Endothelial cell of umbilical vein (primary cell): ENCODE measurements around the gene AP4B1. TPM values are rescaled to one million over a fixed set of nuclear protein-coding genes. Genes with fewer than 3 reads are reported as not detected.

Source experiments
- BruUV-seq: library from RNA; stranded (reverse); fragments of 400-500 nt; replicated peaks from 2 replicates; lab custom pipeline; 2021; lab: Mats Ljungman, UMichigan
- CTCF ChIA-PET: fragments of 300-600, 350-600 bp; sonication (Branson Sonifier 250); formaldehyde crosslinking; loops from one replicate; lab custom pipeline; 2021; ENCODE audit warnings: antibody characterized with exemption, inconsistent platforms; lab: Charles Lee
- POLR2A ChIA-PET: fragments of 300-600, 350-600 bp; sonication (Branson Sonifier 250); formaldehyde crosslinking; loops from one replicate; lab custom pipeline; 2021; ENCODE audit warnings: antibody characterized with exemption, inconsistent platforms; lab: Charles Lee
- DNase-seq: peaks from one replicate; pipeline ENCODE4 v3.0.0-alpha.2; 2011; ENCODE audit warnings: low read depth, low spot score
- FAIRE-seq: peaks from 2 replicates; lab custom pipeline; 2011; peaks lifted over from hg19 to GRCh38; lab: Jason Lieb, UNC
- H2AFZ ChIP-seq: 2 replicates; pipeline ENCODE4 v1.6.0; 2012; ENCODE audit warnings: low read depth, low read length, control low read depth, inconsistent platforms
- H3K27ac ChIP-seq: 2 replicates; pipeline ENCODE4 v1.5.1; 2011; ENCODE audit warnings: low read depth, mild to moderate bottlenecking, control low read depth, low read length, moderate library complexity; ENCODE audit not compliant: insufficient read depth
- H3K27me3 ChIP-seq, 2 experiments: 2 replicates each; pipeline versions ENCODE4 v1.6.0 to v1.6.1; 2011; ENCODE audit warnings: low read length in 2 of 2, mixed read lengths in 1 of 2; ENCODE audit not compliant: control insufficient read depth in 2 of 2, insufficient read depth in 2 of 2
- H3K36me3 ChIP-seq, 2 experiments: 2 replicates in 1 of 2; 3 replicates in 1 of 2; pipeline ENCODE4 v1.5.1; 2011; ENCODE audit warnings: low read length in 2 of 2, mild to moderate bottlenecking in 1 of 2, moderate library complexity in 1 of 2; ENCODE audit not compliant: control insufficient read depth in 2 of 2, insufficient read depth in 2 of 2; ENCODE audit errors: extremely low read depth in 1 of 2
- H3K4me1 ChIP-seq: 3 replicates; pipeline ENCODE4 v1.5.1; 2011; ENCODE audit warnings: mild to moderate bottlenecking, low read length; ENCODE audit not compliant: control insufficient read depth, insufficient read depth; ENCODE audit errors: extremely low read depth
- H3K4me2 ChIP-seq: 2 replicates; pipeline ENCODE4 v1.6.1; 2011; ENCODE audit warnings: low read length, control low read depth, mixed read lengths; ENCODE audit not compliant: insufficient read depth
- H3K4me3 ChIP-seq, 3 experiments: fragments of 200-600 bp in 1 of 3; sonication (generic), shearing (Covaris generic) in 1 of 3; replicated peaks in 1 of 3; 2 replicates each; pipeline ENCODE4 v1.5.1; 2011 to 2016; ENCODE audit warnings: control low read depth in 3 of 3, low read length in 3 of 3, mild to moderate bottlenecking in 2 of 3, inconsistent platforms in 1 of 3, low read depth in 1 of 3, moderate library complexity in 1 of 3; ENCODE audit not compliant: insufficient read depth in 1 of 3
- H3K79me2 ChIP-seq: 2 replicates; pipeline ENCODE4 v1.6.0; 2012; ENCODE audit warnings: low read length, inconsistent platforms; ENCODE audit not compliant: control insufficient read depth, insufficient read depth
- H3K9ac ChIP-seq: replicated peaks from 2 replicates; pipeline ENCODE3; 2011; ENCODE audit warnings: low read length, control low read depth; ENCODE audit not compliant: insufficient read depth; ENCODE audit errors: extremely low read depth
- H3K9me1 ChIP-seq: replicated peaks from 3 replicates; pipeline ENCODE4 v1.6.0; 2011; ENCODE audit warnings: mild to moderate bottlenecking, low read length; ENCODE audit not compliant: control insufficient read depth, insufficient read depth; ENCODE audit errors: extremely low read depth
- H3K9me3 ChIP-seq: replicated peaks from 2 replicates; pipeline ENCODE4 v1.5.1; 2012; ENCODE audit warnings: low read length, inconsistent platforms; ENCODE audit not compliant: control insufficient read depth, insufficient read depth
- H4K20me1 ChIP-seq: replicated peaks from 2 replicates; pipeline ENCODE3; 2011; ENCODE audit warnings: mild to moderate bottlenecking, low read length; ENCODE audit not compliant: control insufficient read depth, insufficient read depth; ENCODE audit errors: extremely low read depth
- EZH2 ChIP-seq: IDR thresholded peaks from 2 replicates; pipeline ENCODE4 v1.6.1; 2012; ENCODE audit warnings: borderline replicate concordance, low read depth, mild to moderate bottlenecking, moderate library complexity, low read length, inconsistent platforms; ENCODE audit not compliant: severe bottlenecking
- FOS ChIP-seq: IDR thresholded peaks from 2 replicates; pipeline ENCODE4 v1.6.1; 2011; ENCODE audit warnings: mild to moderate bottlenecking, low read length, moderate library complexity, borderline replicate concordance; ENCODE audit not compliant: insufficient read depth
- JUN ChIP-seq: IDR thresholded peaks from 2 replicates; pipeline ENCODE4 v1.6.1; 2011; ENCODE audit warnings: borderline replicate concordance, low read depth; ENCODE audit not compliant: insufficient read length, insufficient read depth
- MYC ChIP-seq: IDR thresholded peaks from one replicate; pipeline ENCODE4 v1.6.1; 2011; ENCODE audit warnings: mild to moderate bottlenecking, low read depth, low read length
- POLR2AphosphoS5 ChIP-seq: IDR thresholded peaks from 2 replicates; pipeline ENCODE4 v1.6.1; 2012; ENCODE audit warnings: low read depth, mild to moderate bottlenecking, control low read depth, low read length, moderate library complexity; ENCODE audit not compliant: insufficient read depth
- dilution Hi-C: fragments of 300-500 bp; cut with MboI; formaldehyde crosslinking; loops from one replicate; pipeline ENCODE4 v1.15.0; 2019; ENCODE audit warnings: low sequenced_read_pairs; ENCODE audit not compliant: extremely low pct_ligation_motif_present
- intact Hi-C: fragments of 100-400 bp; cut with micrococcal nuclease; formaldehyde crosslinking; loops from one replicate; pipeline ENCODE4 v1.10.0; 2022
- polyA plus RNA-seq, 4 experiments: library from polyadenylated mRNA; depleted of rRNA in 3 of 4; stranded (reverse) in 3 of 4; unstranded in 1 of 4; fragments of >200 nt; gene quantifications; 2 replicates each; pipeline versions ENCODE4 v1.2.1 to v1.2.3, GENCODE V29; 2011 to 2012; ENCODE audit warnings: missing spikeins in 1 of 4
- total RNA-seq: library from RNA; stranded (reverse); gene quantifications from 2 replicates; pipeline ENCODE4 v1.2.3, GENCODE V29; 2021
- TF ChIP-seq, protein P1 (sequence below), 2 donors: IDR thresholded peaks; 1 replicate in 1 of 2; 2 replicates in 1 of 2; pipeline ENCODE4 v1.5.1; 2011; ENCODE audit warnings: low read length in 2 of 2, mild to moderate bottlenecking in 2 of 2, moderate library complexity in 2 of 2, control low read depth in 1 of 2, inconsistent platforms in 1 of 2, low read depth in 1 of 2; ENCODE audit not compliant: insufficient read depth in 1 of 2; ENCODE audit errors: extremely low read depth in 1 of 2
- TF ChIP-seq, protein P2 (sequence below): IDR thresholded peaks from 2 replicates; pipeline ENCODE4 v1.6.1; 2011; ENCODE audit not compliant: insufficient read depth, insufficient read length

Gene AP4B1
- total and polyA plus RNA-seq, 2 donors (not counting 3 experiments of a cell fraction or from before 2014, with no cell fraction given), result 21.9 to 33.0 TPM

DNA sequence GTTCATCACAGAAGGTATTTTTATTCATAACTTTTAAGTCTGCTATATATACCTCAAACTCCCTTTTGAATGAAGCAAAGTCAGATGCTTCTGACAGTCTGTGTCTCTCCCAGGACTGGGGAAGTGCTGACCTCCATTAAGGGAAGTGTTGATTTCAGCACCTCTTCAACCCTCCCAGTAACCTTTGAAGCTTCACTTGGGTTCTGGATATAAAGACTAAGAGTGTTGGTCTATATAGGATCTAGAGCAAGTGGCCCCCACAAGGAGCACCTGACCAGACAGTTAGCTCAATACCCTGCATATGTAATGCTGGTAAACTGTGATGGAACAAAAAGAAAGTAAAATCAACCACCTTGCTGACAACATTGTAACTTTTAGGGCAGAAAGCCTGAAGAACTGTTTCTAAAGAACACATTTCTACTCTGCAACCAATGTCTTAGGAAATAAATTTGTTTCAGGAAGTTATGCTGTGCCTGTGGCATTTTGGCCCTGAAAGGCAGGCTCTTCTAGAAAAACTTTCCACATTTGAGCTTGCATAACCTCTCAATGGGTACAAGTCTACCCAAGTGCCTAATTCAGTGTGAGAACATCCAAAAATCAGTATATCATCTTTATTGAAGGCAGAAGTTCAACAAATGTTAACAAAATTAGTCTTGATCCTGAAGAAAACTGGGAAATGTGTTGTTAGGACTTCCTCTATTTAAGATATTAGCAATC lies 32.2 kb downstream of the AP4B1 start:
- H3K4me1 ChIP-seq, result peaks cover 33% of the 10 kb centered on the region
- DNase-seq (peak; percentile 25), FAIRE-seq (peak; percentile 70)
- H3K27me3 ChIP-seq, result no peaks in the 10 kb centered on the region
- H3K9ac ChIP-seq, result no peak overlapping the region
- ChIA-PET CTCF (no interaction called here), POLR2A (no interaction called here)
- no peak overlapping the region for H3K4me3 ChIP-seq
- peak overlapping the region; percentile 95 for H2AFZ ChIP-seq
- intact Hi-C loops, result no loop called here
- no peaks in the 10 kb centered on the region for H3K9me3 ChIP-seq
- no peaks in the 10 kb centered on the region for H3K9me1 ChIP-seq
- no peaks in the 10 kb centered on the region for H3K36me3 ChIP-seq
- no peaks in the 10 kb centered on the region for H4K20me1 ChIP-seq
- no TSS peak for BruUV-seq
- peak overlapping the region; percentile 60 for H3K4me2 ChIP-seq
- dilution Hi-C loops, result no loop called here
- no peak overlapping the region for H3K27ac ChIP-seq
- TF ChIP-seq POLR2AphosphoS5 (no peak), EZH2 (no peak), FOS (no peak), MYC (no peak), JUN (no peak)
- TF ChIP-seq, protein P1, sequence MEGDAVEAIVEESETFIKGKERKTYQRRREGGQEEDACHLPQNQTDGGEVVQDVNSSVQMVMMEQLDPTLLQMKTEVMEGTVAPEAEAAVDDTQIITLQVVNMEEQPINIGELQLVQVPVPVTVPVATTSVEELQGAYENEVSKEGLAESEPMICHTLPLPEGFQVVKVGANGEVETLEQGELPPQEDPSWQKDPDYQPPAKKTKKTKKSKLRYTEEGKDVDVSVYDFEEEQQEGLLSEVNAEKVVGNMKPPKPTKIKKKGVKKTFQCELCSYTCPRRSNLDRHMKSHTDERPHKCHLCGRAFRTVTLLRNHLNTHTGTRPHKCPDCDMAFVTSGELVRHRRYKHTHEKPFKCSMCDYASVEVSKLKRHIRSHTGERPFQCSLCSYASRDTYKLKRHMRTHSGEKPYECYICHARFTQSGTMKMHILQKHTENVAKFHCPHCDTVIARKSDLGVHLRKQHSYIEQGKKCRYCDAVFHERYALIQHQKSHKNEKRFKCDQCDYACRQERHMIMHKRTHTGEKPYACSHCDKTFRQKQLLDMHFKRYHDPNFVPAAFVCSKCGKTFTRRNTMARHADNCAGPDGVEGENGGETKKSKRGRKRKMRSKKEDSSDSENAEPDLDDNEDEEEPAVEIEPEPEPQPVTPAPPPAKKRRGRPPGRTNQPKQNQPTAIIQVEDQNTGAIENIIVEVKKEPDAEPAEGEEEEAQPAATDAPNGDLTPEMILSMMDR (IDR thresholded peaks at IDR 0.05; ENCODE audit: extremely low read depth in 1 of 2, insufficient read depth in 1 of 2, low read depth in 1 of 2, low read length in 2 of 2), result no peak
- TF ChIP-seq, protein P2, sequence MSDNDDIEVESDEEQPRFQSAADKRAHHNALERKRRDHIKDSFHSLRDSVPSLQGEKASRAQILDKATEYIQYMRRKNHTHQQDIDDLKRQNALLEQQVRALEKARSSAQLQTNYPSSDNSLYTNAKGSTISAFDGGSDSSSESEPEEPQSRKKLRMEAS, result no peak
- H3K79me2 ChIP-seq, result no peaks in the 10 kb centered on the region
